ENCODE measurements around the gene ERMP1. TPM values are rescaled to one million over a fixed set of nuclear protein-coding genes. Genes with fewer than 3 reads are reported as not detected.

The ERMP1 gene
- total and polyA plus RNA-seq, 2 of the 8 experiments (the other 6 are each of a cell fraction or from before 2014, with no cell fraction given): 12.8 to 16.7 TPM

DNA sequence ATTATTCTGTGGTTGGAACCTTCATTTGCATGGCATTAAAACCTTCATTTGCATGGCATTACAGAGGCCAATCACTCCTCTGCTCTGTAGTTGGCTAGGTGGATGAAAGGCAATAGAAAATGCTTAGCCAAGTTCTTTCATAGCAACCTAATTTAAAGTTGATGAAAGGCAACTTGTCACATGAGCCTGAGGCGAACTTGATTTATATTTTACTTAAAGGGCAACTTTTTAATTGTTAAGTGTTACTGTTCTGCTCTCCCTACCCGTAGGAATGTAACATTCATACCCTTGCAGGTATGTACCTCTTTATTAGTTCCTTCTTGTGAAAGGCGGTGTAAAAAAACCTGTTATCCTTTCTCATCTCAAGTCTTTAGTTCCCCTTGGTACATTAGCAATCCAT is 7.9 kb upstream of the ERMP1 start:
- Histone ChIP-seq H2BK5ac (ENCODE audit: low read depth, low read length) (no peak overlapping the region), H2BK120ac (replicated peaks; ENCODE audit: low read depth, low read length) (no peak overlapping the region), H3K4me3 (ENCODE audit: extremely low read depth in 1 of 4, insufficient read depth in 2 of 4, low read depth in 3 of 4, low read length in 4 of 4) (no peak overlapping the region), H2AK5ac (ENCODE audit: low read depth, low read length) (no peak overlapping the region), H2BK15ac (ENCODE audit: low read length) (no peak overlapping the region), H3K79me2 (ENCODE audit: control insufficient read depth in 1 of 2, insufficient read depth in 2 of 2, low read length in 2 of 2) (no peaks in the 10 kb centered on the region), H3K27me3 (replicated peaks in 1 of 4; ENCODE audit: control insufficient read depth in 3 of 4, extremely low read depth in 1 of 4, insufficient read depth in 3 of 4, low read length in 3 of 4) (no peaks in the 10 kb centered on the region), H3K79me1 (ENCODE audit: low read depth, low read length) (no peaks in the 10 kb centered on the region), H3K23me2 (ENCODE audit: low read depth, low read length) (no peaks in the 10 kb centered on the region), H3K18ac (ENCODE audit: extremely low read depth, low read length) (no peak overlapping the region), H3K56ac (replicated peaks; ENCODE audit: insufficient read length, low read depth, low read length) (no peak overlapping the region), H3K23ac (ENCODE audit: insufficient read length) (no peak overlapping the region), H2AFZ (ENCODE audit: low read length) (no peak overlapping the region), H3K36me3 (ENCODE audit: control insufficient read depth in 2 of 4, insufficient read depth in 4 of 4, low read length in 3 of 4) (no peaks in the 10 kb centered on the region), H3K4me1 (replicated peaks in 1 of 4; ENCODE audit: control insufficient read depth in 3 of 4, insufficient read depth in 4 of 4, low read length in 3 of 4) (peaks cover 0 to 8% (median 3%) of the 10 kb centered on the region in 4 experiments; a peak in 1 of 7 replicates), H4K20me1 (replicated peaks in 1 of 2; ENCODE audit: control insufficient read depth in 1 of 2, insufficient read depth in 2 of 2, low read length in 2 of 2) (no peaks in the 10 kb centered on the region), H3K14ac (ENCODE audit: insufficient read length) (no peak overlapping the region), H3K4ac (replicated peaks; ENCODE audit: insufficient read length, low read depth, low read length) (no peak overlapping the region), H3K4me2 (ENCODE audit: insufficient read depth in 1 of 2, low read depth in 2 of 2, low read length in 2 of 2) (no peak overlapping the region), H4K8ac (ENCODE audit: extremely low read depth, insufficient read depth, low read length) (no peak overlapping the region), H2BK12ac (ENCODE audit: low read depth, low read length) (no peak overlapping the region), H2BK20ac (ENCODE audit: low read length) (no peak overlapping the region), H4K5ac (ENCODE audit: insufficient read length, low read depth, low read length) (no peak overlapping the region), H3K9me3 (ENCODE audit: insufficient read depth in 2 of 2, low read depth in 1 of 2, low read length in 1 of 2) (0 out of 4 replicates have a peak, but pooled peaks cover 0 to 3% of the 10 kb centered on the region in 2 experiments), H4K91ac (replicated peaks; ENCODE audit: insufficient read length, low read length) (no peak overlapping the region), H3K27ac (ENCODE audit: low read depth, low read length) (no peak overlapping the region), H3K9ac (replicated peaks in 1 of 4; ENCODE audit: extremely low read depth in 1 of 4, low read depth in 3 of 4, low read length in 3 of 4) (no peak overlapping the region)
- 90% methylated on average over 3 of the region's 3 CpGs; no CpG with 5 or more reads in 1 of the 2 experiments for WGBS, 2 experiments (ENCODE audit: extremely low coverage in 1 of 2, insufficient coverage in 1 of 2, insufficient read length in 1 of 2, insufficient replicate concordance in 2 of 2, low coverage in 1 of 2, low lambda C conversion rate in 2 of 2, missing lambda C conversion rate in 1 of 2)
- TF ChIP-seq KDM1A (IDR thresholded peaks at IDR 0.05; ENCODE audit: borderline replicate concordance, low read length) (no peak), CREB1 (IDR thresholded peaks at IDR 0.05) (no peak), YY1 (IDR thresholded peaks at IDR 0.05; ENCODE audit: low read depth, low read length) (no peak), MAFK (IDR thresholded peaks at IDR 0.05; ENCODE audit: low read depth, low read length) (no peak), FOSL1 (IDR thresholded peaks at IDR 0.05; ENCODE audit: insufficient read depth, low read depth, low read length) (no peak), CBX8 (IDR thresholded peaks at IDR 0.05; ENCODE audit: borderline replicate concordance, low read depth, low read length) (no peak), TAF1 (IDR thresholded peaks at IDR 0.05; ENCODE audit: low read depth, low read length) (no peak), ASH2L (IDR thresholded peaks at IDR 0.05; ENCODE audit: low read length) (no peak), TEAD4 (IDR thresholded peaks at IDR 0.05; ENCODE audit: low read depth, low read length) (no peak), BRCA1 (IDR thresholded peaks at IDR 0.05; ENCODE audit: low read depth, low read length) (no peak), ZNF274 (IDR thresholded peaks at IDR 0.05; ENCODE audit: borderline replicate concordance, extremely low read depth, low read length) (no peak), TAF7 (optimal IDR thresholded peaks at IDR 0.05; ENCODE audit: borderline replicate concordance, low read depth, low read length) (no peak)
- TF ChIP-seq, protein P1, sequence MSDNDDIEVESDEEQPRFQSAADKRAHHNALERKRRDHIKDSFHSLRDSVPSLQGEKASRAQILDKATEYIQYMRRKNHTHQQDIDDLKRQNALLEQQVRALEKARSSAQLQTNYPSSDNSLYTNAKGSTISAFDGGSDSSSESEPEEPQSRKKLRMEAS (IDR thresholded peaks at IDR 0.05): no peak
- TF ChIP-seq, protein P2, sequence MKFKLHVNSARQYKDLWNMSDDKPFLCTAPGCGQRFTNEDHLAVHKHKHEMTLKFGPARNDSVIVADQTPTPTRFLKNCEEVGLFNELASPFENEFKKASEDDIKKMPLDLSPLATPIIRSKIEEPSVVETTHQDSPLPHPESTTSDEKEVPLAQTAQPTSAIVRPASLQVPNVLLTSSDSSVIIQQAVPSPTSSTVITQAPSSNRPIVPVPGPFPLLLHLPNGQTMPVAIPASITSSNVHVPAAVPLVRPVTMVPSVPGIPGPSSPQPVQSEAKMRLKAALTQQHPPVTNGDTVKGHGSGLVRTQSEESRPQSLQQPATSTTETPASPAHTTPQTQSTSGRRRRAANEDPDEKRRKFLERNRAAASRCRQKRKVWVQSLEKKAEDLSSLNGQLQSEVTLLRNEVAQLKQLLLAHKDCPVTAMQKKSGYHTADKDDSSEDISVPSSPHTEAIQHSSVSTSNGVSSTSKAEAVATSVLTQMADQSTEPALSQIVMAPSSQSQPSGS (IDR thresholded peaks at IDR 0.05; ENCODE audit: low read length): no peak
- FAIRE-seq (no peak), DNase-seq (ENCODE audit: low read depth in 1 of 2, low spot score in 2 of 2) (no peak)
- ChIA-PET CTCF (ENCODE audit: partially characterized antibody) (no interaction called here), POLR2A (ENCODE audit: partially characterized antibody) (interaction anchor here (1.6 kb wide), 1 partner anchor 23 kb away, joined by 3 read pairs; no protein-coding TSS in a partner anchor)

All from H1 (cell line).